Liver (tissue), 9 donors: ENCODE data around the gene SLC44A1. TPM values are rescaled to one million over a fixed set of nuclear protein-coding genes. Genes with fewer than 3 reads are reported as not detected.

ENCODE experiments used
- DNase-seq: peaks from one replicate; pipeline ENCODE4 v3.0.0-alpha.2; 2017; ENCODE audit warnings: low spot score
- H3K27ac ChIP-seq, 2 donors: one replicate each; pipeline ENCODE4 v1.7.0; 2013; ENCODE audit warnings: inconsistent platforms in 2 of 2, low read length in 2 of 2, control low read depth in 1 of 2, low read depth in 1 of 2, mild to moderate bottlenecking in 1 of 2
- H3K27me3 ChIP-seq, 4 donors: one replicate each; pipeline versions ENCODE4 v1.6.1 to v1.7.0; 2013; ENCODE audit warnings: low read length in 3 of 4, inconsistent platforms in 1 of 4, mild to moderate bottlenecking in 1 of 4, moderate library complexity in 1 of 4; ENCODE audit not compliant: control insufficient read depth in 4 of 4, insufficient read depth in 4 of 4
- H3K36me3 ChIP-seq, 4 donors: one replicate each; pipeline versions ENCODE4 v1.6.1 to v1.7.0; 2013; ENCODE audit warnings: low read length in 3 of 4, mild to moderate bottlenecking in 3 of 4, low read depth in 1 of 4, moderate library complexity in 1 of 4; ENCODE audit not compliant: control insufficient read depth in 4 of 4, insufficient read depth in 3 of 4
- H3K4me1 ChIP-seq, 4 donors: one replicate each; pipeline versions ENCODE4 v1.6.1 to v1.7.0; 2013; ENCODE audit warnings: low read length in 3 of 4, mild to moderate bottlenecking in 3 of 4, moderate library complexity in 1 of 4; ENCODE audit not compliant: control insufficient read depth in 4 of 4, insufficient read depth in 4 of 4
- H3K4me3 ChIP-seq, 3 donors: one replicate each; pipeline versions ENCODE4 v1.6.1 to v1.7.0; 2013; ENCODE audit warnings: low read length in 3 of 3, control low read depth in 1 of 3, low read depth in 1 of 3, mild to moderate bottlenecking in 1 of 3
- H3K9ac ChIP-seq, 2 donors: one replicate each; pipeline ENCODE4 v1.7.0; 2013; ENCODE audit warnings: low read length in 2 of 2, mild to moderate bottlenecking in 2 of 2, moderate library complexity in 2 of 2, control low read depth in 1 of 2, low read depth in 1 of 2
- H3K9me3 ChIP-seq, 4 donors: one replicate each; pipeline versions ENCODE4 v1.6.1 to v1.7.0; 2013; ENCODE audit warnings: low read length in 3 of 4; ENCODE audit not compliant: control insufficient read depth in 4 of 4
- FOXA1 ChIP-seq: IDR thresholded peaks from 2 replicates; pipeline ENCODE4 v1.6.1; 2016; ENCODE audit warnings: antibody characterized with exemption
- FOXA2 ChIP-seq: IDR thresholded peaks from 2 replicates; pipeline ENCODE4 v1.6.1; 2016; ENCODE audit warnings: antibody characterized with exemption
- GABPA ChIP-seq, 2 donors: IDR thresholded peaks in 1 of 2; conservative IDR thresholded peaks in 1 of 2; 2 replicates each; pipeline ENCODE4 v1.6.1; 2016; ENCODE audit warnings: antibody characterized with exemption in 2 of 2, mild to moderate bottlenecking in 1 of 2, moderate library complexity in 1 of 2
- HNF4A ChIP-seq, 2 donors: conservative IDR thresholded peaks; 2 replicates each; pipeline ENCODE4 v1.6.1; 2016; ENCODE audit warnings: antibody characterized with exemption in 2 of 2, mild to moderate bottlenecking in 2 of 2
- HNF4G ChIP-seq: IDR thresholded peaks from 2 replicates; pipeline ENCODE4 v1.6.1; 2016; ENCODE audit warnings: antibody characterized with exemption
- JUND ChIP-seq, 2 donors: IDR thresholded peaks; 2 replicates each; pipeline ENCODE4 v1.6.1; 2016; ENCODE audit warnings: antibody characterized with exemption in 2 of 2
- NR2F2 ChIP-seq: IDR thresholded peaks from 2 replicates; pipeline ENCODE4 v1.6.1; 2016; ENCODE audit warnings: antibody characterized with exemption
- RAD21 ChIP-seq, 2 donors: IDR thresholded peaks; 2 replicates each; pipeline ENCODE4 v1.6.1; 2016; ENCODE audit warnings: antibody characterized with exemption in 2 of 2, mild to moderate bottlenecking in 2 of 2
- RXRA ChIP-seq, 2 donors: IDR thresholded peaks; 2 replicates each; pipeline ENCODE4 v1.6.1; 2017 to 2018; ENCODE audit warnings: antibody characterized with exemption in 2 of 2, mild to moderate bottlenecking in 1 of 2
- SP1 ChIP-seq: IDR thresholded peaks from 2 replicates; pipeline ENCODE4 v1.6.1; 2018; ENCODE audit warnings: antibody characterized with exemption, mild to moderate bottlenecking
- TAF1 ChIP-seq: conservative IDR thresholded peaks from 2 replicates; pipeline ENCODE4 v1.6.1; 2016; ENCODE audit warnings: antibody characterized with exemption, mild to moderate bottlenecking
- YY1 ChIP-seq: IDR thresholded peaks from 2 replicates; pipeline ENCODE4 v1.6.1; 2016; ENCODE audit warnings: antibody characterized with exemption, mild to moderate bottlenecking
- whole genome bisulfite sequencing: extraction: QIAGEN DNeasy Blood & Tissue Kit; methylation state at CpG from one replicate; pipeline ENCODE4 v1.1.7; 2013; 5-methylcytosine and 5-hydroxymethylcytosine counted together
- polyA plus RNA-seq, 2 donors: library from polyadenylated mRNA; stranded (reverse) in 1 of 2; unstranded in 1 of 2; fragments of 200-250 nt in 1 of 2; fragments of >200 nt in 1 of 2; fragmentation: Nextera tagmentation in 1 of 2; extraction: Ambion mirVana in 1 of 2; gene quantifications; one replicate each; pipeline versions ENCODE4 v1.2.1 to v1.2.3, GENCODE V29; 2013 to 2015
- total RNA-seq, 2 donors: library from RNA; depleted of rRNA; stranded (reverse); fragments of >200 nt; gene quantifications; one replicate each; pipeline ENCODE4 v1.2.3, GENCODE V29; 2014
- TF ChIP-seq, protein P1 (sequence below): IDR thresholded peaks from 2 replicates; pipeline ENCODE4 v1.6.1; 2016; ENCODE audit warnings: antibody characterized with exemption
- TF ChIP-seq, protein P2 (sequence below): IDR thresholded peaks from 2 replicates; pipeline ENCODE4 v1.6.1; 2016; ENCODE audit warnings: antibody characterized with exemption, mild to moderate bottlenecking
- TF ChIP-seq, protein P3 (sequence below): IDR thresholded peaks from 2 replicates; pipeline ENCODE4 v1.6.1; 2016; ENCODE audit warnings: antibody characterized with exemption
- TF ChIP-seq, protein P4 (sequence below): fragments of 150-350 bp; IDR thresholded peaks from 2 replicates; pipeline ENCODE4 v1.5.1; 2017; ENCODE audit warnings: improper control_type of control experiment, low read depth, low read length; ENCODE audit not compliant: missing input control
- TF ChIP-seq, protein P5 (sequence below): IDR thresholded peaks from 2 replicates; pipeline ENCODE4 v1.6.1; 2016; ENCODE audit warnings: antibody characterized with exemption
- donor health status: healthy.
- donor health status: healthy.
- donor health status: healthy.
- donor health status: healthy.
- donor health status: healthy.

The SLC44A1 gene
- total and polyA plus RNA-seq, 4 donors = 18.1 to 73.1 (median 53.1) TPM

DNA sequence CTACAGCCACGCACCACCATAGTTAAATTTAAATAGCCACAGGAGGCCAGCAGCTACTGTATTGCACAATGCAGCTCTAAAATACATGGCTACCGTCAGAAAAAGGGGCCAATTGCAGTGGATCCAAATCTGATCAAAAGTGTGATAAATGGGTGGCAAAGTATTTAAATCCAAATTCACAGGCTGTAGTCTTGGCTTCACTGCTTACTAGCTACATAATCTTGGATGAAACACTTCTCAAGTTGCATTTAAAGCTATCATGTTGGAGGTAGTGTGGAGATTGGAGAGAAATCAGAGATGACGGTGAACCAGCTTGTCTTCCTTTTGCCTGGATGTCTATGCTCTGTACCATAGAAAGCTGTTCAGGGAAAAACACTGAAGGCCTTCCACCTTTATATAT is 24.0 kb upstream of the SLC44A1 start:
- Histone ChIP-seq H3K4me1 (peaks cover 0 to 4% (median 2%) of the 10 kb centered on the region in 4 donors), H3K9me3 (peaks cover 2 to 15% (median 6%) of the 10 kb centered on the region in 4 donors), H3K27me3 (no peaks in the 10 kb centered on the region), H3K9ac (no peak overlapping the region), H3K4me3 (no peak overlapping the region), H3K36me3 (no peaks in the 10 kb centered on the region), H3K27ac (no peak overlapping the region)
- WGBS = 79% methylated on average over 3 of the region's 3 CpGs
- no peak for DNase-seq
- no peak for TF ChIP-seq FOXA1
- TF ChIP-seq, protein P1, sequence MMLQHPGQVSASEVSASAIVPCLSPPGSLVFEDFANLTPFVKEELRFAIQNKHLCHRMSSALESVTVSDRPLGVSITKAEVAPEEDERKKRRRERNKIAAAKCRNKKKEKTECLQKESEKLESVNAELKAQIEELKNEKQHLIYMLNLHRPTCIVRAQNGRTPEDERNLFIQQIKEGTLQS = no peak
- no peak for TF ChIP-seq JUND (IDR thresholded peaks at IDR 0.05)
- no peak for TF ChIP-seq SP1
- TF ChIP-seq NR2F2 = no peak
- no peak for TF ChIP-seq GABPA (IDR thresholded peaks at IDR 0.05 in 1 of 2, conservative IDR thresholded peaks at IDR 0.05 in 1 of 2)
- TF ChIP-seq, protein P2, sequence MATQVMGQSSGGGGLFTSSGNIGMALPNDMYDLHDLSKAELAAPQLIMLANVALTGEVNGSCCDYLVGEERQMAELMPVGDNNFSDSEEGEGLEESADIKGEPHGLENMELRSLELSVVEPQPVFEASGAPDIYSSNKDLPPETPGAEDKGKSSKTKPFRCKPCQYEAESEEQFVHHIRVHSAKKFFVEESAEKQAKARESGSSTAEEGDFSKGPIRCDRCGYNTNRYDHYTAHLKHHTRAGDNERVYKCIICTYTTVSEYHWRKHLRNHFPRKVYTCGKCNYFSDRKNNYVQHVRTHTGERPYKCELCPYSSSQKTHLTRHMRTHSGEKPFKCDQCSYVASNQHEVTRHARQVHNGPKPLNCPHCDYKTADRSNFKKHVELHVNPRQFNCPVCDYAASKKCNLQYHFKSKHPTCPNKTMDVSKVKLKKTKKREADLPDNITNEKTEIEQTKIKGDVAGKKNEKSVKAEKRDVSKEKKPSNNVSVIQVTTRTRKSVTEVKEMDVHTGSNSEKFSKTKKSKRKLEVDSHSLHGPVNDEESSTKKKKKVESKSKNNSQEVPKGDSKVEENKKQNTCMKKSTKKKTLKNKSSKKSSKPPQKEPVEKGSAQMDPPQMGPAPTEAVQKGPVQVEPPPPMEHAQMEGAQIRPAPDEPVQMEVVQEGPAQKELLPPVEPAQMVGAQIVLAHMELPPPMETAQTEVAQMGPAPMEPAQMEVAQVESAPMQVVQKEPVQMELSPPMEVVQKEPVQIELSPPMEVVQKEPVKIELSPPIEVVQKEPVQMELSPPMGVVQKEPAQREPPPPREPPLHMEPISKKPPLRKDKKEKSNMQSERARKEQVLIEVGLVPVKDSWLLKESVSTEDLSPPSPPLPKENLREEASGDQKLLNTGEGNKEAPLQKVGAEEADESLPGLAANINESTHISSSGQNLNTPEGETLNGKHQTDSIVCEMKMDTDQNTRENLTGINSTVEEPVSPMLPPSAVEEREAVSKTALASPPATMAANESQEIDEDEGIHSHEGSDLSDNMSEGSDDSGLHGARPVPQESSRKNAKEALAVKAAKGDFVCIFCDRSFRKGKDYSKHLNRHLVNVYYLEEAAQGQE = no peak
- TF ChIP-seq RAD21 (IDR thresholded peaks at IDR 0.05) = no peak
- TF ChIP-seq FOXA2 = no peak
- no peak for TF ChIP-seq HNF4G
- no peak for TF ChIP-seq HNF4A (conservative IDR thresholded peaks at IDR 0.05)
- TF ChIP-seq YY1 = no peak

DNA sequence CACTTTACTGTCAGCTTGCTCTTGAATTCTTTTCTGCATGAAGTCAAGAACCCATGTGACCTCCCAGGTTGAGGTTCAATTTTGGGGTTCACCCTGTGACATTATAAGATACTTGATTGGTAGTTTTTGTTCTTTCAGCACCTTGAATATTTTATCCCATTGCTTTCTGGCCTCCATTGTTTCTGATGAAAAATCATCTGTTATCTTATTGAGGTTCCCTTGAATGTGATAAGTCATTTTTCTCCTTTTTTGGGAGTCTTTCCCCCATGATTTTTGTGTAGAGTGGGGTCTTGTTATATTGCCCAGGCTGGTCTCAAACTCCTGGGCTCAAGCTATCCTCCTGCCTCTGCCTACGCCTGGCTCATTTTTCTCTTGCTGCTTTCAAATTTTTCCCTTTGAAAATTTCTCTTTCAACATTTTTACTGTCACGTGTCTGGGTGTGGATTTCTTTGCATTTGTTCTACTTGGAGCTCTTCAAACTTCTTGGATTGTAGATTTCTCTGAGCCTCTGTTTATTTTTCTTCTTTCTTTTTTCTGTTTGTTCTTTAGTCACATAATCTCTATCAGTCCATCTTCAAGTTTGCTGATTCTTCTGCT is 20.8 kb upstream of the SLC44A1 start:
- H3K9ac ChIP-seq = no peak overlapping the region
- H3K36me3 ChIP-seq = no peaks in the 10 kb centered on the region
- H3K4me3 ChIP-seq = no peak overlapping the region
- DNase-seq = no peak
- WGBS = 95% methylated on average over 2 of the region's 2 CpGs
- no peaks in the 10 kb centered on the region for H3K4me1 ChIP-seq
- H3K27ac ChIP-seq = no peak overlapping the region
- H3K27me3 ChIP-seq = no peaks in the 10 kb centered on the region
- TF ChIP-seq, protein P3, sequence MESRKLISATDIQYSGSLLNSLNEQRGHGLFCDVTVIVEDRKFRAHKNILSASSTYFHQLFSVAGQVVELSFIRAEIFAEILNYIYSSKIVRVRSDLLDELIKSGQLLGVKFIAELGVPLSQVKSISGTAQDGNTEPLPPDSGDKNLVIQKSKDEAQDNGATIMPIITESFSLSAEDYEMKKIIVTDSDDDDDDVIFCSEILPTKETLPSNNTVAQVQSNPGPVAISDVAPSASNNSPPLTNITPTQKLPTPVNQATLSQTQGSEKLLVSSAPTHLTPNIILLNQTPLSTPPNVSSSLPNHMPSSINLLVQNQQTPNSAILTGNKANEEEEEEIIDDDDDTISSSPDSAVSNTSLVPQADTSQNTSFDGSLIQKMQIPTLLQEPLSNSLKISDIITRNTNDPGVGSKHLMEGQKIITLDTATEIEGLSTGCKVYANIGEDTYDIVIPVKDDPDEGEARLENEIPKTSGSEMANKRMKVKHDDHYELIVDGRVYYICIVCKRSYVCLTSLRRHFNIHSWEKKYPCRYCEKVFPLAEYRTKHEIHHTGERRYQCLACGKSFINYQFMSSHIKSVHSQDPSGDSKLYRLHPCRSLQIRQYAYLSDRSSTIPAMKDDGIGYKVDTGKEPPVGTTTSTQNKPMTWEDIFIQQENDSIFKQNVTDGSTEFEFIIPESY = no peak
- TF ChIP-seq, protein P1 = no peak
- no peak for TF ChIP-seq JUND (IDR thresholded peaks at IDR 0.05)
- no peak for TF ChIP-seq NR2F2
- TF ChIP-seq TAF1 = no peak
- no peak for TF ChIP-seq HNF4G
- TF ChIP-seq, protein P2 = no peak
- no peak for TF ChIP-seq FOXA1
- TF ChIP-seq YY1 = no peak
- TF ChIP-seq RAD21 (IDR thresholded peaks at IDR 0.05) = no peak
- no peak for TF ChIP-seq RXRA (IDR thresholded peaks at IDR 0.05)
- no peak for TF ChIP-seq FOXA2
- TF ChIP-seq, protein P4, sequence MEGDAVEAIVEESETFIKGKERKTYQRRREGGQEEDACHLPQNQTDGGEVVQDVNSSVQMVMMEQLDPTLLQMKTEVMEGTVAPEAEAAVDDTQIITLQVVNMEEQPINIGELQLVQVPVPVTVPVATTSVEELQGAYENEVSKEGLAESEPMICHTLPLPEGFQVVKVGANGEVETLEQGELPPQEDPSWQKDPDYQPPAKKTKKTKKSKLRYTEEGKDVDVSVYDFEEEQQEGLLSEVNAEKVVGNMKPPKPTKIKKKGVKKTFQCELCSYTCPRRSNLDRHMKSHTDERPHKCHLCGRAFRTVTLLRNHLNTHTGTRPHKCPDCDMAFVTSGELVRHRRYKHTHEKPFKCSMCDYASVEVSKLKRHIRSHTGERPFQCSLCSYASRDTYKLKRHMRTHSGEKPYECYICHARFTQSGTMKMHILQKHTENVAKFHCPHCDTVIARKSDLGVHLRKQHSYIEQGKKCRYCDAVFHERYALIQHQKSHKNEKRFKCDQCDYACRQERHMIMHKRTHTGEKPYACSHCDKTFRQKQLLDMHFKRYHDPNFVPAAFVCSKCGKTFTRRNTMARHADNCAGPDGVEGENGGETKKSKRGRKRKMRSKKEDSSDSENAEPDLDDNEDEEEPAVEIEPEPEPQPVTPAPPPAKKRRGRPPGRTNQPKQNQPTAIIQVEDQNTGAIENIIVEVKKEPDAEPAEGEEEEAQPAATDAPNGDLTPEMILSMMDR = no peak
- no peak for TF ChIP-seq GABPA (IDR thresholded peaks at IDR 0.05 in 1 of 2, conservative IDR thresholded peaks at IDR 0.05 in 1 of 2)
- TF ChIP-seq, protein P5, sequence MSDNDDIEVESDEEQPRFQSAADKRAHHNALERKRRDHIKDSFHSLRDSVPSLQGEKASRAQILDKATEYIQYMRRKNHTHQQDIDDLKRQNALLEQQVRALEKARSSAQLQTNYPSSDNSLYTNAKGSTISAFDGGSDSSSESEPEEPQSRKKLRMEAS = no peak
- no peak for TF ChIP-seq SP1
- peaks cover 2 to 15% (median 6%) of the 10 kb centered on the region in 4 donors for H3K9me3 ChIP-seq
